Epithelial cell of prostate (primary cell): ENCODE data around the gene PARVB.
A peak's percentile ranks its signal among the peaks of the same experiment; 100 is the strongest.

Experiments used
- DNase-seq: peaks from one replicate; pipeline ENCODE4 v3.0.0-alpha.2; 2011; ENCODE audit warnings: low read depth, low spot score
- H3K27ac ChIP-seq: fragments of 450-650 bp; 2 replicates; pipeline ENCODE4 v1.5.1; 2017; ENCODE audit warnings: mild to moderate bottlenecking

The PARVB gene

GRCh38 chr22:44025171-44026065, 1.3 kb downstream of the PARVB start:
- no peak overlapping the region for H3K27ac ChIP-seq
- no peak for DNase-seq

GRCh38 chr22:44026066-44026629, 2.0 kb downstream of the PARVB start:
- no peak overlapping the region for H3K27ac ChIP-seq
- no peak for DNase-seq

- H3K27ac ChIP-seq = no peak overlapping the region
Observed at GRCh38 chr22:44026630-44027511, 2.8 kb downstream of the PARVB start.

GRCh38 chr22:44028091-44028490, 4.0 kb downstream of the PARVB start:
- no peak overlapping the region for H3K27ac ChIP-seq
- DNase-seq = no peak

More at GRCh38 chr22:44026630-44027511, 2.8 kb downstream of the PARVB start:
- no peak for DNase-seq

GRCh38 chr22:44029069-44029468, 5.0 kb downstream of the PARVB start:
- DNase-seq = no peak
- H3K27ac ChIP-seq = no peak overlapping the region

GRCh38 chr22:44030051-44030701, 6.1 kb downstream of the PARVB start:
- no peak for DNase-seq
- no peak overlapping the region for H3K27ac ChIP-seq

GRCh38 chr22:44030702-44031082, 6.6 kb downstream of the PARVB start:
- no peak overlapping the region for H3K27ac ChIP-seq
- no peak for DNase-seq

GRCh38 chr22:44031158-44031952, 7.3 kb downstream of the PARVB start:
- no peak overlapping the region for H3K27ac ChIP-seq
- DNase-seq = no peak

- DNase-seq = no peak
Observed at GRCh38 chr22:44032126-44032730, 8.1 kb downstream of the PARVB start.

GRCh38 chr22:44033287-44033686, 9.2 kb downstream of the PARVB start:
- no peak overlapping the region for H3K27ac ChIP-seq
- no peak for DNase-seq

More at GRCh38 chr22:44032126-44032730, 8.1 kb downstream of the PARVB start:
- H3K27ac ChIP-seq = no peak overlapping the region

- no peak overlapping the region for H3K27ac ChIP-seq
- DNase-seq = no peak
Observed at GRCh38 chr22:44033694-44034093, 9.6 kb downstream of the PARVB start.

GRCh38 chr22:44037519-44038375, 13.6 kb downstream of the PARVB start:
- H3K27ac ChIP-seq = peak overlapping the region; percentile 85
- peak; percentile 78 for DNase-seq

GRCh38 chr22:44039566-44040171, 15.6 kb downstream of the PARVB start:
- H3K27ac ChIP-seq = no peak overlapping the region
- no peak for DNase-seq

GRCh38 chr22:44042249-44043218, 18.4 kb downstream of the PARVB start:
- H3K27ac ChIP-seq = no peak overlapping the region
- no peak for DNase-seq

GRCh38 chr22:44045145-44045544, 21.0 kb downstream of the PARVB start:
- no peak for DNase-seq
- H3K27ac ChIP-seq = no peak overlapping the region

- no peak overlapping the region for H3K27ac ChIP-seq
- no peak for DNase-seq
Observed at GRCh38 chr22:44046485-44047141, 22.5 kb downstream of the PARVB start.
